HCT116 (cell line): ENCODE results near the gene LIN52. TPM values are rescaled to one million over a fixed set of nuclear protein-coding genes. Genes with fewer than 3 reads are reported as not detected.

ENCODE experiments used
- ATAC-seq: fragments of 200-7000 bp; cut with Tn5 transposase; 2 replicates; pipeline ENCODE4 v1.9.1; 2020; ENCODE audit warnings: mild to moderate bottlenecking, moderate library complexity
- BruUV-seq: library from RNA; stranded (reverse); fragments of 400-500 nt; replicated peaks from 2 replicates; lab custom pipeline; 2021; lab: Mats Ljungman, UMichigan
- CTCF ChIA-PET: fragments of 300-600 bp; sonication (Branson Sonifier 250); formaldehyde crosslinking; loops from one replicate; lab custom pipeline; 2021; ENCODE audit warnings: antibody characterized with exemption; lab: Charles Lee
- POLR2A ChIA-PET: fragments of 300-600, 350-600 bp; sonication (Branson Sonifier 250); formaldehyde crosslinking; loops from one replicate; lab custom pipeline; 2021; ENCODE audit warnings: antibody characterized with exemption; lab: Charles Lee
- RAD21 ChIA-PET, 2 experiments: fragments of 300-600 bp; sonication (Branson Sonifier 250); formaldehyde crosslinking; loops; one replicate each; lab custom pipeline; 2023; ENCODE audit warnings: low total read pairs in 2 of 2; ENCODE audit not compliant: uncharacterized antibody in 2 of 2, unreplicated experiment in 2 of 2, low non-redundant PET in 1 of 2; lab: Charles Lee
- DNase-seq: peaks from one replicate; pipeline ENCODE4 v3.0.0-alpha.2; 2010; ENCODE audit warnings: low read depth, low spot score
- H2AFZ ChIP-seq: fragments of 200-600 bp; shearing (Covaris generic), sonication (generic); 2 replicates; pipeline ENCODE4 v1.6.1; 2017; ENCODE audit warnings: low read depth, mixed run types, mixed read lengths, antibody characterized with exemption, low read length; ENCODE audit not compliant: poor library complexity, severe bottlenecking
- H3K27ac ChIP-seq: 2 replicates; pipeline ENCODE4 v1.5.1; 2012; ENCODE audit warnings: low read depth, low read length
- H3K27me3 ChIP-seq: fragments of 200-600 bp; sonication (generic); 2 replicates; pipeline ENCODE4 v1.6.1; 2016; ENCODE audit warnings: mixed run types, low read length, mixed read lengths; ENCODE audit not compliant: insufficient read depth
- H3K36me3 ChIP-seq, 2 experiments: fragments of 200-500 bp in 1 of 2; fragments of 200-600 bp in 1 of 2; sonication (Bioruptor generic) in 1 of 2; sonication (generic) in 1 of 2; 2 replicates each; pipeline versions ENCODE4 v1.5.1 to v1.6.1; 2014 to 2016; ENCODE audit warnings: low read length in 2 of 2, inconsistent platforms in 1 of 2, mixed read lengths in 1 of 2, mixed run types in 1 of 2; ENCODE audit not compliant: insufficient read depth in 2 of 2, control insufficient read depth in 1 of 2
- H3K4me1 ChIP-seq, 2 experiments: fragments of 200-600 bp in 1 of 2; sonication (generic) in 1 of 2; 2 replicates each; pipeline versions ENCODE4 v1.5.1 to v1.6.1; 2012 to 2017; ENCODE audit warnings: low read length in 2 of 2, inconsistent platforms in 1 of 2, mild to moderate bottlenecking in 1 of 2, mixed read lengths in 1 of 2, mixed run types in 1 of 2, moderate library complexity in 1 of 2; ENCODE audit not compliant: insufficient read depth in 2 of 2, control insufficient read depth in 1 of 2
- H3K4me2 ChIP-seq: fragments of 200-600 bp; sonication (generic); 2 replicates; pipeline ENCODE4 v1.6.1; 2017; ENCODE audit warnings: mixed run types, low read length, mixed read lengths
- H3K4me3 ChIP-seq, 2 experiments: fragments of 200-600 bp in 1 of 2; sonication (generic) in 1 of 2; replicated peaks in 1 of 2; 2 replicates each; pipeline ENCODE4 v1.5.1; 2011 to 2016; ENCODE audit warnings: low read length in 2 of 2, control low read depth in 1 of 2, low read depth in 1 of 2, mild to moderate bottlenecking in 1 of 2, mixed read lengths in 1 of 2, mixed run types in 1 of 2
- H3K79me2 ChIP-seq: fragments of 200-600 bp; sonication (generic); 2 replicates; pipeline ENCODE4 v1.6.1; 2017; ENCODE audit warnings: mild to moderate bottlenecking, mixed run types, low read length, moderate library complexity, mixed read lengths; ENCODE audit not compliant: insufficient read depth
- H3K9ac ChIP-seq: fragments of 200-600 bp; sonication (generic); 2 replicates; pipeline ENCODE4 v1.6.1; 2016; ENCODE audit warnings: low read length, mixed read lengths
- H3K9me2 ChIP-seq: fragments of 200-600 bp; sonication (generic), shearing (Covaris generic); 2 replicates; pipeline ENCODE4 v1.6.1; 2017; ENCODE audit warnings: mixed run types, mild to moderate bottlenecking, moderate library complexity; ENCODE audit not compliant: insufficient read depth
- H3K9me3 ChIP-seq, 2 experiments: fragments of 200-500 bp in 1 of 2; fragments of 200-600 bp in 1 of 2; sonication (Bioruptor generic) in 1 of 2; sonication (generic) in 1 of 2; 2 replicates each; pipeline ENCODE4 v1.6.1; 2014 to 2017; ENCODE audit warnings: low read length in 2 of 2, mixed read lengths in 2 of 2, inconsistent platforms in 1 of 2, low read depth in 1 of 2, mild to moderate bottlenecking in 1 of 2, mixed run types in 1 of 2, moderate library complexity in 1 of 2; ENCODE audit not compliant: control insufficient read depth in 1 of 2, insufficient read depth in 1 of 2
- H4K20me1 ChIP-seq: fragments of 200-600 bp; sonication (generic), shearing (Covaris generic); 2 replicates; pipeline ENCODE4 v1.6.1; 2017; ENCODE audit warnings: mixed run types, mild to moderate bottlenecking, moderate library complexity; ENCODE audit not compliant: insufficient read depth
- CEBPB ChIP-seq: IDR thresholded peaks from 2 replicates; pipeline ENCODE4 v1.6.1; 2012; ENCODE audit warnings: low read depth
- ELF1 ChIP-seq: IDR thresholded peaks from 2 replicates; pipeline ENCODE4 v1.6.1; 2012; ENCODE audit warnings: low read depth, borderline replicate concordance
- EZH2 ChIP-seq: fragments of 200-600 bp; sonication (generic); IDR thresholded peaks from 2 replicates; pipeline ENCODE4 v1.6.1; 2017; ENCODE audit warnings: antibody characterized with exemption, mixed run types
- REST ChIP-seq: IDR thresholded peaks from 2 replicates; pipeline ENCODE4 v1.6.1; 2012; ENCODE audit warnings: low read depth
- SP1 ChIP-seq: IDR thresholded peaks from 2 replicates; pipeline ENCODE4 v1.6.1; 2012; ENCODE audit warnings: low read depth
- ZFX ChIP-seq: fragments of 450-650 bp; IDR thresholded peaks from 2 replicates; pipeline ENCODE4 v1.6.1; 2017
- intact Hi-C: fragments of 100-400 bp; cut with micrococcal nuclease; formaldehyde crosslinking; loops from 2 replicates; pipeline ENCODE4 v1.10.0; 2022
- total RNA-seq: library from RNA; stranded (reverse); gene quantifications from one replicate; pipeline ENCODE4 v1.2.1, GENCODE V29; 2021; ENCODE audit not compliant: unreplicated experiment
- TF ChIP-seq, protein P1 (sequence below): IDR thresholded peaks from 2 replicates; pipeline ENCODE4 v1.6.1; 2012

Gene LIN52
- total RNA-seq, 1 experiment from 2014 or later, result 9.6 TPM

GRCh38 chr14:74239848-74240793 lies 155.4 kb downstream of the LIN52 start:
- POLR2A ChIA-PET, result no interaction called here
- Histone ChIP-seq H3K4me1 (no peaks in the 10 kb centered on the region), H3K9ac (no peak overlapping the region), H2AFZ (no peak overlapping the region), H3K79me2 (no peaks in the 10 kb centered on the region), H3K9me3 (no peaks in the 10 kb centered on the region), H3K9me2 (no peaks in the 10 kb centered on the region), H3K36me3 (no peaks in the 10 kb centered on the region), H3K27me3 (no peaks in the 10 kb centered on the region), H3K4me3 (no peak overlapping the region), H3K27ac (no peak overlapping the region), H3K4me2 (no peak overlapping the region), H4K20me1 (no peaks in the 10 kb centered on the region)
- DNase-seq (no peak), ATAC-seq (no peak)
- TF ChIP-seq, protein P1, sequence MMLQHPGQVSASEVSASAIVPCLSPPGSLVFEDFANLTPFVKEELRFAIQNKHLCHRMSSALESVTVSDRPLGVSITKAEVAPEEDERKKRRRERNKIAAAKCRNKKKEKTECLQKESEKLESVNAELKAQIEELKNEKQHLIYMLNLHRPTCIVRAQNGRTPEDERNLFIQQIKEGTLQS, result no peak
- no peak for TF ChIP-seq REST
- TF ChIP-seq ZFX, result no peak
- no peak for TF ChIP-seq ELF1
- TF ChIP-seq SP1, result no peak
- no peak for TF ChIP-seq CEBPB
- TF ChIP-seq EZH2, result no peak
- CTCF ChIA-PET, result no interaction called here
- intact Hi-C loops, result no loop called here
- RAD21 ChIA-PET, result no interaction called here
- no TSS peak for BruUV-seq
